HG03439 (cell line): ENCODE measurements around the gene ZBTB16.

Experiments
- ATAC-seq: cut with Tn5 transposase; IDR thresholded peaks from one replicate; pipeline ENCODE4 v1.9.1; 2021; ENCODE audit warnings: mild to moderate bottlenecking, moderate library complexity; ENCODE audit not compliant: unreplicated experiment

The ZBTB16 gene

GRCh38 chr11:114273890-114274635 is 214.6 kb downstream of the ZBTB16 start:
- ATAC-seq: no peak

DNA sequence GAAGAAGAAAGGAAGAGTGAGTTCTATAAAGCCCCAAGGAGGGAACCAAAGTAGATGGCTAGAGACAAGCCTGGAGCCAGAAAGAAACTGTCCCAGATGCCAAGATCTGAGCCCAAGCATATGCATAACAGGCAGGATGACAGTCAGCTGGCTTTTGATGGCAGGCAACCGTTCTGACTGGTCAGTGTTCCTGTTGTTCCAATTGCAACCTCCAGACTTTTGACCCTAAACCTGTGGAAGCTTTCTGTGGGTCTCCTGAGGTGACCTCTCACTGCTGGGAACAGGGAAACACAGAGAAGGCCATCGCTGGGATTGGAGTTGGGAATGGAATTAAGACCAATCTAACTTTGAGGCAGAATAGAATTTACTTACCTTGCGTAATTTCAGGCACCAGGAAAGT is 215.1 kb downstream of the ZBTB16 start:
- ATAC-seq: no peak

DNA sequence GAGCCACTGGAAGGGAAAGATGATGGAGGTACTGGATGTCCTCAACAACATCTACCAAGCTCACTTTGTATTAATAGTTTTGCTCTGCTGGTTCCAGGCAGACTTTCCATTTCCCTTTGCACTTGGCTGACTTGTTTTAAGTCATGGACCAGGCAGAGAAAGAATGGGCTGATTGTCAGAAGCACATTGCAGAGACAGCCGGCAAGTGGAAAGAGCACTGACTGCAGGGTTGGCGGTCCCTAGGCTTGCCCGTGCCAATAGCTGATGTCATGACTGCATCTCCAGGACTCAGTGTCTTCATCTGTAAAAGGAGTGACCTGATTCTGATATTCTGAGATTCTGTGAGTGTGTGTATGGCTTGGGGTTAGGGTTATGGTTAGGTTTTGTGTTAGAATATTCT is 215.8 kb downstream of the ZBTB16 start:
- ATAC-seq: no peak

GRCh38 chr11:114276077-114276476 is 216.6 kb downstream of the ZBTB16 start:
- ATAC-seq: no peak

DNA sequence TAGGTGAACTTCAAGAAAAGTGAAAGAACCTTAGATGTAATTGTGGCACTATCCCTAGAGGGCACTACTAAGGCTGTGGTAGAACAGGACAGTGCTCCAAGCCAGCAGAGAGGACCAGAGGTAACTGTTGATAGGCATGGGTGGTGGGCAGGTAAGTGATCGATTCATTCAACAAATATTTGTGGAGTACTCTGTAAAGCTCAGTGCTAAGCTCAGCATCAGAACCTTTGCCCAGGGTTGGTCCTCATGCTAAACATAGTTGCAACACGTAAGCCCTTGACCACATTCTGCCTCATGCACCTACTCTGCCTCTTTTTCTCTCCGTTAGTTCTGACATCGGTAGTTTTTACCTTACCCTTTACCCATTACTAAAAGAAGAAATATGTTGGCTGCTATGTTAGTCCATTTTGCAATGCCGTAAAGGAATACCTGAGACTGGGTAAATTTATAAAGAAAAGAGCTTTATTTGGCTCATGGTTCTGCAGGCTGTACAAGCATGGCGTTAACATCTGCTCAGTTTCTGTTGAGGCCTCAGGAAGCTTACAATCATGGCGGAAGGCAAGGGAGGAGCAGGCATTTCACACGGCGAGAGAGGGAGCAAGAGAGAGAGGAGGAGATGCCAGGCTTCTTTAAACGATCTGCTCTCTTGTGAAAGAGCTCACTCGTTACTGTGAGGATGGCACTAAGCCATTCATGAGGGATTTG is 218.3 kb downstream of the ZBTB16 start:
- no peak for ATAC-seq

- ATAC-seq: no peak
Observed at GRCh38 chr11:114278342-114279065, 219.0 kb downstream of the ZBTB16 start.

- ATAC-seq: no peak
Observed at GRCh38 chr11:114279792-114280546, 220.5 kb downstream of the ZBTB16 start.

DNA sequence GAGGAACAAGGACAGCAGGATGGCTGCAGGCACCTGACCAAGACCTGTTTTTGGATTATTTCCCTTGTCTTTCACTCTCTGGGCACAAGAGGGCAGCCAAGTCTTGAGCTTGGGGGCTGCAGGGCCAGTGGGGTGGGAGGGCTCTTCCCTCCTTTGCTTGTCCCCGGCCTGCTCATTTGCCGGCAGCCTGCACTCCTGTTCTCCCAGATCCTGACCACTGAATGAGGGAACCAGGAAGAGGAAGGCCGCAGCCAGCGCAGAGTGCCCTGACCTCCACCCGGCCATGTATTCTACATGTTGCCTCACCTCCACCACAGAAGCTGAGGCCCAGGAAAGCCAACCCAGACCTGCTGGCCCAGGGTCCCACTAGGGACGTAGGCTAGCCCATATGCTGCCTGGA is 221.2 kb downstream of the ZBTB16 start:
- ATAC-seq: no peak

- ATAC-seq: no peak
Observed at GRCh38 chr11:114281388-114281956, 222.0 kb downstream of the ZBTB16 start.

GRCh38 chr11:114282488-114282887 is 223.0 kb downstream of the ZBTB16 start:
- no peak for ATAC-seq

DNA sequence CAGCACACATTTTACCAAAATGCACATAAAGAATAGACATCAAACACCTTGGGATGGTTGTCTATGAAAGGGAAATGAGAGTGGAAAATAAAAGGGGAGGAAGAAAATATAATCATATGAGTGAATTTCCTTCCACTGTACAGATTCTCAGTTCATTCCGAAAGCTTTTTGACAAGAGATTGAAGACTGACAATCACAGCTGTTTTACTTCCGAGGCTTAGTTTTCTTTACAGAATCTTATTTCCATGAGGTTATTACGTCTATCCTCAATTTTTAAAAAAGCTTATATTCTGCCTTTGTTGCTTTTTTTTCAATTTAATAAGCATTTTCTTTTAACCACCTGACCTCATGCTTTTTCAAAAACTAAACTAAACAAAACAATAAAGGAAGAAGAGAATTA is 223.9 kb downstream of the ZBTB16 start:
- no peak for ATAC-seq

GRCh38 chr11:114284021-114284420 is 224.5 kb downstream of the ZBTB16 start:
- ATAC-seq: no peak

DNA sequence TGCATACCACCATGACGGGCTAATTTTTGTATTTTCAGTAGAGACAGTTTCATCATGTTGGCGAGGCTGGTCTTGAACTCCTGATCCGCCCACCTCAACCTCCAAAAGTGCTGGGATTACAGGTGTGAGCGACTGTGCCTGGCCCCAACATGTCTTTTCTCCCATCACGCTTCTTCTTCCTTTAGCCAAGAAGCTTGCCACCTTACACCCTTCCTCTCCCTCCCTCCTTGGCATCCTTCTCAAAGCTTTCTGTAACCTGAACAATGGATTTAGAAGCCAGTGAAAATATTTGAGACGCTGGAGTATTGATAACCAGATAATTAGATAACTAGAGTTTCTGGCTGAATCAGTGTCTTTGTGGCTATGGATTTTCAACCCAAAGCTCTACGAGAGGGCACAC is 225.4 kb downstream of the ZBTB16 start:
- ATAC-seq: no peak

GRCh38 chr11:114285599-114285998 is 226.1 kb downstream of the ZBTB16 start:
- no peak for ATAC-seq

- ATAC-seq: no peak
Observed at GRCh38 chr11:114286229-114286628, 226.7 kb downstream of the ZBTB16 start.

- no peak for ATAC-seq
Observed at GRCh38 chr11:114287154-114287553, 227.6 kb downstream of the ZBTB16 start.

DNA sequence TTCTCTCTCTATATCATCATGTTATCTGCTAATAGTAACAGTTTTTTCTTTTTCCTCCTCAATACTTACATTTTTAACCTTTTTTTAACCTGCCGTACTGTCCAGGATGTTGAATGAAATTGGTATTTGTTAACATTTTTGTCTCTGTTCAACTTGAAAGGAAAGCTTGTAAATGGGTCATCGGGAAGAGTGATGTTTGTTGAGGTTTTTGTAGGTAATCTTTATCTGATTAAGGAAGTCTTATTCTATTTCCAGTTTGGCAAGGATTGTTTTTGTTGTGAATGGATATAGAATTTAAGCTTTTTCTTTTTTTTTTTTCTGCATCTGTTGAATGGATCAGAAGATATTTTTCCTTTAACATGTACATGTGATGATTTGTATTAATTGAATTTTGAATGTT is 228.6 kb downstream of the ZBTB16 start:
- no peak for ATAC-seq

DNA sequence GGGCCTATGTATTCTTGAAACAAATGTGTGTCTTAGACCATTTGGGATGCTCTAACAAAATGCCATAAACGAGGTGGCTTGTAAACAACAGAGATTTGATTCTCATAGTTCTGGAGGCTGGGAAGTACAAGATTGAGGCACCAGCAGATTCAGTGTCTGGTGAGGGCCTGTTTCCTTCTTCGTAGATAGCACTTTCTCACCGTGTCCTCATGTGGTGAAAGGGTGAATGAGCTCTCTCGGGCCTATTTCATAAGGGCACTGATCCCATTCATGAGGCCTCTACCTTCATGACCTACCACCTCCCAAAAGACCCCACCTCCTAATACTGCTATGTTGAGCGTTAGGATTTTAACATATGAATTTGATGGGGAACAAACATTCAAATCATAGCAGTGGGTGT is 230.3 kb downstream of the ZBTB16 start:
- ATAC-seq: no peak

DNA sequence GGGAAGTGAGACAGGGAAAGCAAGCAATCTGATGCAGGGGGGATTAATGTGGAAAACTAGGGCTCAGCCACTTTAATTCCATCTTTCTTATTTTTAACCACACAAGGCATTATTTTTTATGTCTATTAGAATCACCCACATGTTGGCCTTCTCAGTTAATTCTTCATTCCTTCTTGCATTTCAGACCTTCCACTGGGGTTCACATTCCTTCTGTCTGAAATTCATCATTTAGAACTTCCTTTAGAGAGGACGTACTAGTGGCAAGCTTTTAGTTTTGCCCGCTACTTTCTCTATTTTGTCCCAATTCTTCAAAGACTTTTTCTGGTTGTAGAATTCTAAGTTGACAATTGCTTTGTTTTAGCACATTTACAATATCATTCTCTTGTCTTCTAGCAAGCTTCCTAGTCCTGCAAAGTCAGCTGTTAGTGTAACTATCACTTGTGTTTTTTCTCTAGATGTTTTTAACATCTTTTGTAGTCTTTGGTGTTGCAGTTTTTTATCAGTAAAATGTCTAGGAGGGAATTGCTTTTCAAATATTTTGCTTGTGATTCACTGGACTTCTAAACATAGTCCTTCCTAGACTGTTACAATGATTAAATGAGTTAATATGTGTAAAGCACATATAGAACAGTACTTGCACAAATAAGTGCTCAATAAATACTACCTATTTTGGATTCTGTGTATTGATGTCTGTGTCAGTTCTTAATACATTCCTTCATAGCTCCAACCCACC is 231.2 kb downstream of the ZBTB16 start:
- no peak for ATAC-seq

DNA sequence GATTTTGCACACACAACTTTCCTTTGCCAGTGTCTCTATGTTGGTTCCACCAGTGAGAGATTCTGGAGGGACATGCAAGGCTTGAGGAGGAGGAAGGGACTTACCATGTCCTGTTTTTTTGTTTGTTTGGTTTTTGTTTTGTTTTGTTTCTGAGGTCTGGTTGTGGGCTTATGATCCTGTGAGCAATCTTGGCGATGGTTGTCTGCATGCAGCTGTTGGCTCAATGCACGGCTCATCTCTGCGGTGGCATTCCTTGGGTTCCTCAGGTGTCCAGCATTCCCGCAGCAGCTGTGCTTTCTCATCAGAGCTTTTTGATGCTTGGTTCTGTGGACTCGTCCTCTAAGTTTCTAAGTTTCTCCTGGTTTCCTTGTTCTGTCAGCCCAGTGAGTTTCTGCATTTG is 231.9 kb downstream of the ZBTB16 start:
- no peak for ATAC-seq
